Spleen (tissue), 7 donors: ENCODE results near the gene COL25A1.

Experiments used
- POLR2A ChIP-seq, 3 donors: fragments of 450-650 bp; IDR thresholded peaks; one replicate each; pipeline ENCODE4 v1.5.1; 2017; ENCODE audit warnings: antibody characterized with exemption in 3 of 3, mild to moderate bottlenecking in 1 of 3
- TF ChIP-seq, protein P1 (sequence below), 11 experiments: fragments of 200-600 bp in 7 of 11; fragments of 450-650 bp in 4 of 11; sonication (generic) in 4 of 11; IDR thresholded peaks in 8 of 11; conservative IDR thresholded peaks in 3 of 11; 1 replicate in 7 of 11; 2 replicates in 4 of 11; pipeline versions ENCODE4 v1.4.0 to v1.8.0; 2016 to 2021; ENCODE audit warnings: antibody characterized with exemption in 11 of 11, inconsistent platforms in 4 of 11, mild to moderate bottlenecking in 1 of 11
- donor health status: DM: no; HTN: no; CAD: no; lungs with moderate emphysema.
- donor health status: DM: no; HTN: no; CAD: no.
- donor health status: DM: no; HTN: no; CAD: no.

DNA sequence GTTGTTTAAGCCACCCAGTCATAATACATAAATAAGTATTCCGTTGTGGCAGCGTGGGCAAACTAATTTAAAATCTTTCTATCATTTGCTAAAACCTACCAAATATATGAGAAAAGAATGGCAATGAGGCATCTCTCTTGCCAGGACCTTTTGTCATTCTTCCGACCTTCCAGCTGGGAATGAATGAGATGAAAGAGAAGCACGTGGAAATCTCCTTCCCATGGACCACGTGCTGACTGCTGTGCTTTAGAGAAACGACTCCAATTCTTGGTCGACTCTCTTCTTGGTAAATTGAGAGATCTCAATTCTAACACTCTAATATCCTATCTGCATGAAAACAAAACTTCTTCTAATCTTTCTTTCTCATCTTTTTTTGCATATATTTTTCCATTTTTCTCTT lies 116.5 kb downstream of the COL25A1 start:
- TF ChIP-seq, protein P1, sequence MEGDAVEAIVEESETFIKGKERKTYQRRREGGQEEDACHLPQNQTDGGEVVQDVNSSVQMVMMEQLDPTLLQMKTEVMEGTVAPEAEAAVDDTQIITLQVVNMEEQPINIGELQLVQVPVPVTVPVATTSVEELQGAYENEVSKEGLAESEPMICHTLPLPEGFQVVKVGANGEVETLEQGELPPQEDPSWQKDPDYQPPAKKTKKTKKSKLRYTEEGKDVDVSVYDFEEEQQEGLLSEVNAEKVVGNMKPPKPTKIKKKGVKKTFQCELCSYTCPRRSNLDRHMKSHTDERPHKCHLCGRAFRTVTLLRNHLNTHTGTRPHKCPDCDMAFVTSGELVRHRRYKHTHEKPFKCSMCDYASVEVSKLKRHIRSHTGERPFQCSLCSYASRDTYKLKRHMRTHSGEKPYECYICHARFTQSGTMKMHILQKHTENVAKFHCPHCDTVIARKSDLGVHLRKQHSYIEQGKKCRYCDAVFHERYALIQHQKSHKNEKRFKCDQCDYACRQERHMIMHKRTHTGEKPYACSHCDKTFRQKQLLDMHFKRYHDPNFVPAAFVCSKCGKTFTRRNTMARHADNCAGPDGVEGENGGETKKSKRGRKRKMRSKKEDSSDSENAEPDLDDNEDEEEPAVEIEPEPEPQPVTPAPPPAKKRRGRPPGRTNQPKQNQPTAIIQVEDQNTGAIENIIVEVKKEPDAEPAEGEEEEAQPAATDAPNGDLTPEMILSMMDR (IDR thresholded peaks at IDR 0.05 in 8 of 11, conservative IDR thresholded peaks at IDR 0.05 in 3 of 11), result no peak
- TF ChIP-seq POLR2A (IDR thresholded peaks at IDR 0.05), result no peak
